A549 (cell line): ENCODE measurements around the gene PCDH1.

ENCODE experiments used
- EP300 ChIP-seq, 2 experiments: fragments of >200 bp; sonication (Bioruptor Twin); formaldehyde crosslinking; IDR thresholded peaks; 2 replicates in 1 of 2; 3 replicates in 1 of 2; pipeline ENCODE4 v1.6.1; 2016 to 2017
- POLR2A ChIP-seq: IDR thresholded peaks from 2 replicates; pipeline ENCODE4 v1.6.1; 2012; ENCODE audit warnings: mild to moderate bottlenecking, low read length

GRCh38 chr5:141826674-141827073 lies 51.5 kb downstream of the PCDH1 start:
- TF ChIP-seq POLR2A (no peak), EP300 (IDR thresholded peaks at IDR 0.05) (no peak)
